H1 (cell line): ENCODE results near the gene NEUROD1.

ENCODE experiments used
- CBX8 ChIP-seq: fragments of 300-800, 300-1000 bp; sonication (generic); IDR thresholded peaks from 2 replicates; pipeline ENCODE4 v1.7.1; 2016; ENCODE audit warnings: low read depth, low read length, borderline replicate concordance
- EGR1 ChIP-seq: IDR thresholded peaks from 2 replicates; pipeline ENCODE4 v1.6.1; 2011; ENCODE audit warnings: low read depth, low read length, borderline replicate concordance
- EP300 ChIP-seq, 2 experiments: IDR thresholded peaks; 1 replicate in 1 of 2; 2 replicates in 1 of 2; pipeline ENCODE4 v1.6.1; 2011 to 2012; ENCODE audit warnings: low read depth in 2 of 2, low read length in 2 of 2, mild to moderate bottlenecking in 2 of 2, borderline replicate concordance in 1 of 2, inconsistent platforms in 1 of 2, moderate library complexity in 1 of 2
- HDAC2 ChIP-seq, 2 experiments: fragments of 300-600 bp in 1 of 2; sonication (generic) in 1 of 2; IDR thresholded peaks; 2 replicates each; pipeline ENCODE4 v1.6.1; 2011 to 2012; ENCODE audit warnings: low read depth in 2 of 2, low read length in 2 of 2, mild to moderate bottlenecking in 2 of 2, moderate library complexity in 2 of 2, borderline replicate concordance in 1 of 2, inconsistent platforms in 1 of 2
- KDM1A ChIP-seq: fragments of 200-600, 300-600 bp; sonication (generic); IDR thresholded peaks from 2 replicates; pipeline ENCODE4 v1.7.1; 2016; ENCODE audit warnings: mild to moderate bottlenecking, low read length, borderline replicate concordance
- RNF2 ChIP-seq: fragments of 200-900, 300-1000 bp; sonication (generic); IDR thresholded peaks from 2 replicates; pipeline ENCODE4 v1.7.1; 2016; ENCODE audit warnings: borderline replicate concordance, low read depth, mild to moderate bottlenecking, antibody characterized with exemption, low read length; ENCODE audit not compliant: poor library complexity, severe bottlenecking; ENCODE audit errors: missing control alignments
- SIN3A ChIP-seq, 2 experiments: IDR thresholded peaks in 1 of 2; conservative IDR thresholded peaks in 1 of 2; 2 replicates each; pipeline ENCODE4 v1.6.1; 2011 to 2012; ENCODE audit warnings: low read length in 2 of 2, improper control_type of control experiment in 1 of 2, low read depth in 1 of 2, mild to moderate bottlenecking in 1 of 2
- ZNF274 ChIP-seq: IDR thresholded peaks from 2 replicates; pipeline ENCODE4 v1.7.0; 2012; ENCODE audit warnings: low read length, borderline replicate concordance; ENCODE audit errors: extremely low read depth
- TF ChIP-seq, protein P1 (sequence below), 3 experiments: IDR thresholded peaks; 1 replicate in 2 of 3; 2 replicates in 1 of 3; pipeline versions ENCODE4 v1.5.1 to v1.6.1; 2011; ENCODE audit warnings: low read length in 3 of 3, mild to moderate bottlenecking in 3 of 3, inconsistent platforms in 2 of 3, low read depth in 1 of 3, moderate library complexity in 1 of 3; ENCODE audit not compliant: insufficient read depth in 1 of 3; ENCODE audit errors: control extremely low read depth in 1 of 3
- TF ChIP-seq, protein P2 (sequence below): IDR thresholded peaks from 2 replicates; pipeline ENCODE4 v1.6.1; 2012; ENCODE audit warnings: inconsistent platforms
- TF ChIP-seq, protein P3 (sequence below): IDR thresholded peaks from 2 replicates; pipeline ENCODE4 v1.6.1; 2011; ENCODE audit warnings: low read depth, mild to moderate bottlenecking, low read length; ENCODE audit not compliant: insufficient read depth

- TF ChIP-seq RNF2 (peak; percentile 89), CBX8 (no peak), EGR1 (no peak), KDM1A (no peak), HDAC2 (IDR thresholded peaks at IDR 0.05; ENCODE audit: borderline replicate concordance in 1 of 2, low read depth in 2 of 2, low read length in 2 of 2) (no peak), EP300 (IDR thresholded peaks at IDR 0.05; ENCODE audit: borderline replicate concordance in 1 of 2, low read depth in 2 of 2, low read length in 2 of 2) (no peak), SIN3A (conservative IDR thresholded peaks at IDR 0.05 in 1 of 2, IDR thresholded peaks at IDR 0.05 in 1 of 2; ENCODE audit: low read depth in 1 of 2, low read length in 2 of 2) (no peak), ZNF274 (no peak)
- TF ChIP-seq, protein P1, sequence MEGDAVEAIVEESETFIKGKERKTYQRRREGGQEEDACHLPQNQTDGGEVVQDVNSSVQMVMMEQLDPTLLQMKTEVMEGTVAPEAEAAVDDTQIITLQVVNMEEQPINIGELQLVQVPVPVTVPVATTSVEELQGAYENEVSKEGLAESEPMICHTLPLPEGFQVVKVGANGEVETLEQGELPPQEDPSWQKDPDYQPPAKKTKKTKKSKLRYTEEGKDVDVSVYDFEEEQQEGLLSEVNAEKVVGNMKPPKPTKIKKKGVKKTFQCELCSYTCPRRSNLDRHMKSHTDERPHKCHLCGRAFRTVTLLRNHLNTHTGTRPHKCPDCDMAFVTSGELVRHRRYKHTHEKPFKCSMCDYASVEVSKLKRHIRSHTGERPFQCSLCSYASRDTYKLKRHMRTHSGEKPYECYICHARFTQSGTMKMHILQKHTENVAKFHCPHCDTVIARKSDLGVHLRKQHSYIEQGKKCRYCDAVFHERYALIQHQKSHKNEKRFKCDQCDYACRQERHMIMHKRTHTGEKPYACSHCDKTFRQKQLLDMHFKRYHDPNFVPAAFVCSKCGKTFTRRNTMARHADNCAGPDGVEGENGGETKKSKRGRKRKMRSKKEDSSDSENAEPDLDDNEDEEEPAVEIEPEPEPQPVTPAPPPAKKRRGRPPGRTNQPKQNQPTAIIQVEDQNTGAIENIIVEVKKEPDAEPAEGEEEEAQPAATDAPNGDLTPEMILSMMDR (IDR thresholded peaks at IDR 0.05; ENCODE audit: control extremely low read depth in 1 of 3, insufficient read depth in 1 of 3, low read depth in 1 of 3, low read length in 3 of 3) = no peak
- TF ChIP-seq, protein P2, sequence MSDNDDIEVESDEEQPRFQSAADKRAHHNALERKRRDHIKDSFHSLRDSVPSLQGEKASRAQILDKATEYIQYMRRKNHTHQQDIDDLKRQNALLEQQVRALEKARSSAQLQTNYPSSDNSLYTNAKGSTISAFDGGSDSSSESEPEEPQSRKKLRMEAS = no peak
- TF ChIP-seq, protein P3, sequence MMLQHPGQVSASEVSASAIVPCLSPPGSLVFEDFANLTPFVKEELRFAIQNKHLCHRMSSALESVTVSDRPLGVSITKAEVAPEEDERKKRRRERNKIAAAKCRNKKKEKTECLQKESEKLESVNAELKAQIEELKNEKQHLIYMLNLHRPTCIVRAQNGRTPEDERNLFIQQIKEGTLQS = no peak
Observed at GRCh38 chr2:181679544-181679979, 755 bp downstream of the NEUROD1 start.
